ENCODE measurements around the gene TNRC6A.
"Not testable (repeated sequence)": the region's sequence is repeated elsewhere in the genome, so short reads cannot be mapped to it uniquely, and the experiment has no call there.

- TF ChIP-seq, protein P1, sequence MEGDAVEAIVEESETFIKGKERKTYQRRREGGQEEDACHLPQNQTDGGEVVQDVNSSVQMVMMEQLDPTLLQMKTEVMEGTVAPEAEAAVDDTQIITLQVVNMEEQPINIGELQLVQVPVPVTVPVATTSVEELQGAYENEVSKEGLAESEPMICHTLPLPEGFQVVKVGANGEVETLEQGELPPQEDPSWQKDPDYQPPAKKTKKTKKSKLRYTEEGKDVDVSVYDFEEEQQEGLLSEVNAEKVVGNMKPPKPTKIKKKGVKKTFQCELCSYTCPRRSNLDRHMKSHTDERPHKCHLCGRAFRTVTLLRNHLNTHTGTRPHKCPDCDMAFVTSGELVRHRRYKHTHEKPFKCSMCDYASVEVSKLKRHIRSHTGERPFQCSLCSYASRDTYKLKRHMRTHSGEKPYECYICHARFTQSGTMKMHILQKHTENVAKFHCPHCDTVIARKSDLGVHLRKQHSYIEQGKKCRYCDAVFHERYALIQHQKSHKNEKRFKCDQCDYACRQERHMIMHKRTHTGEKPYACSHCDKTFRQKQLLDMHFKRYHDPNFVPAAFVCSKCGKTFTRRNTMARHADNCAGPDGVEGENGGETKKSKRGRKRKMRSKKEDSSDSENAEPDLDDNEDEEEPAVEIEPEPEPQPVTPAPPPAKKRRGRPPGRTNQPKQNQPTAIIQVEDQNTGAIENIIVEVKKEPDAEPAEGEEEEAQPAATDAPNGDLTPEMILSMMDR (IDR thresholded peaks at IDR 0.05): not testable (repeated sequence)
- TF ChIP-seq POLR2A (IDR thresholded peaks at IDR 0.05): not testable (repeated sequence)
Measured at GRCh38 chr16:24856871-24857270, 127.4 kb downstream of the TNRC6A start.
